IPS-18c (cell line): Measurements from ENCODE around the gene TRIOBP.
A peak's percentile ranks its signal among the peaks of the same experiment; 100 is the strongest.
"Not testable (repeated sequence)": the region's sequence is repeated elsewhere in the genome, so short reads cannot be mapped to it uniquely, and the experiment has no call there.

Experiments used
- H3K4me3 ChIP-seq: 2 replicates; pipeline ENCODE4 v1.7.0; 2013; ENCODE audit warnings: low read depth, mild to moderate bottlenecking, low read length, moderate library complexity; ENCODE audit not compliant: insufficient read depth
- H3K9me3 ChIP-seq: one replicate; pipeline ENCODE4 v1.6.1; 2013; ENCODE audit warnings: mild to moderate bottlenecking, low read length, moderate library complexity; ENCODE audit not compliant: control insufficient read depth, insufficient read depth

TRIOBP gene, protein sequence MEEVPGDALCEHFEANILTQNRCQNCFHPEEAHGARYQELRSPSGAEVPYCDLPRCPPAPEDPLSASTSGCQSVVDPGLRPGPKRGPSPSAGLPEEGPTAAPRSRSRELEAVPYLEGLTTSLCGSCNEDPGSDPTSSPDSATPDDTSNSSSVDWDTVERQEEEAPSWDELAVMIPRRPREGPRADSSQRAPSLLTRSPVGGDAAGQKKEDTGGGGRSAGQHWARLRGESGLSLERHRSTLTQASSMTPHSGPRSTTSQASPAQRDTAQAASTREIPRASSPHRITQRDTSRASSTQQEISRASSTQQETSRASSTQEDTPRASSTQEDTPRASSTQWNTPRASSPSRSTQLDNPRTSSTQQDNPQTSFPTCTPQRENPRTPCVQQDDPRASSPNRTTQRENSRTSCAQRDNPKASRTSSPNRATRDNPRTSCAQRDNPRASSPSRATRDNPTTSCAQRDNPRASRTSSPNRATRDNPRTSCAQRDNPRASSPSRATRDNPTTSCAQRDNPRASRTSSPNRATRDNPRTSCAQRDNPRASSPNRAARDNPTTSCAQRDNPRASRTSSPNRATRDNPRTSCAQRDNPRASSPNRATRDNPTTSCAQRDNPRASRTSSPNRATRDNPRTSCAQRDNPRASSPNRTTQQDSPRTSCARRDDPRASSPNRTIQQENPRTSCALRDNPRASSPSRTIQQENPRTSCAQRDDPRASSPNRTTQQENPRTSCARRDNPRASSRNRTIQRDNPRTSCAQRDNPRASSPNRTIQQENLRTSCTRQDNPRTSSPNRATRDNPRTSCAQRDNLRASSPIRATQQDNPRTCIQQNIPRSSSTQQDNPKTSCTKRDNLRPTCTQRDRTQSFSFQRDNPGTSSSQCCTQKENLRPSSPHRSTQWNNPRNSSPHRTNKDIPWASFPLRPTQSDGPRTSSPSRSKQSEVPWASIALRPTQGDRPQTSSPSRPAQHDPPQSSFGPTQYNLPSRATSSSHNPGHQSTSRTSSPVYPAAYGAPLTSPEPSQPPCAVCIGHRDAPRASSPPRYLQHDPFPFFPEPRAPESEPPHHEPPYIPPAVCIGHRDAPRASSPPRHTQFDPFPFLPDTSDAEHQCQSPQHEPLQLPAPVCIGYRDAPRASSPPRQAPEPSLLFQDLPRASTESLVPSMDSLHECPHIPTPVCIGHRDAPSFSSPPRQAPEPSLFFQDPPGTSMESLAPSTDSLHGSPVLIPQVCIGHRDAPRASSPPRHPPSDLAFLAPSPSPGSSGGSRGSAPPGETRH (N-terminal part only)

GRCh38 chr22:37696657-37697537, at the start of gene TRIOBP:
Gene TRIOBP (plus strand): TSS chr22:37697048. CDS start chr22:37701366, 4,318 bp downstream.
- Histone ChIP-seq H3K4me3 (peak within 1 kb of the TSS; percentile 73), H3K9me3 (peaks cover 5% of the 10 kb centered on the region)

DNA sequence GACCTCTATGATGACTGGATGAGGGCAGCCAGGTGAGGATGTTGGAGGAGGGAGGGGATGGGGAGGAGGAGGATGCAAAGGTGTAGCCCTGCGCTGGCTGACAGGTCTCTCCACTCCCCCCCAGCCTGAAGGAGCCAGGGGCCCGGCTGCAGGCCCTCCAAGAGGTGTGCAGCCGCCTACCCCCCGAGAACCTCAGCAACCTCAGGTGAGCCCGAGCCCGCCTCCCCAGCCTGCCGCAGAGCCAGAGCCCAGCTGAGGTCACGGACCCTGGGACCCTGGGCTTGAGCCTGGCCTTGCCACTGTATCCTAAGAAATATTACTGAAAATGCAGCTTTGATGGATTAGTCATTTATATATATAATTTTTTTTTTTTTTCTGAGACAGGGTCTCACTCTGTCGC, 49.5 kb upstream of the TRIOBP start:
- Histone ChIP-seq H3K9me3 (no peaks in the 10 kb centered on the region), H3K4me3 (no peak overlapping the region)

GRCh38 chr22:37647928-37648327, 48.9 kb upstream of the TRIOBP start:
- no peak overlapping the region for H3K4me3 ChIP-seq
- H3K9me3 ChIP-seq: no peaks in the 10 kb centered on the region

GRCh38 chr22:37650463-37651136, 46.2 kb upstream of the TRIOBP start:
- Histone ChIP-seq H3K9me3 (no peaks in the 10 kb centered on the region), H3K4me3 (no peak overlapping the region)

- Histone ChIP-seq H3K9me3 (no peaks in the 10 kb centered on the region), H3K4me3 (no peak overlapping the region)
These were observed 42.1 kb upstream of the TRIOBP start for GRCh38 chr22:37654563-37655251.

DNA sequence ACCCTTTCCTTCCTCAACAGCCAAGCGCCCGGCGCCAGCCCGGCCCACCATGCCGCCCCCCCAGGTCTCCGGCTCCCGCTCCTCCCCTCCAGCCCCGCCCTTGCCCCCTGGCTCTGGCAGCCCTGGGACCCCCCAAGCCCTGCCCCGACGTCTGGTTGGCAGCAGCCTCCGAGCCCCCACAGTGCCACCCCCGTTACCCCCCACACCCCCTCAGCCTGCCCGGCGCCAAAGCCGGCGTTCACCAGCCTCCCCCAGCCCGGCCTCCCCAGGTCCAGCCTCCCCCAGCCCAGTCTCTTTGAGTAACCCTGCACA, 41.6 kb upstream of the TRIOBP start:
- H3K9me3 ChIP-seq: no peaks in the 10 kb centered on the region

GRCh38 chr22:37656583-37656982, 40.3 kb upstream of the TRIOBP start:
- H3K4me3 ChIP-seq, H3K9me3 ChIP-seq: not testable (repeated sequence)

More for the DNA sequence above, 41.6 kb upstream of the TRIOBP start:
- no peak overlapping the region for H3K4me3 ChIP-seq

DNA sequence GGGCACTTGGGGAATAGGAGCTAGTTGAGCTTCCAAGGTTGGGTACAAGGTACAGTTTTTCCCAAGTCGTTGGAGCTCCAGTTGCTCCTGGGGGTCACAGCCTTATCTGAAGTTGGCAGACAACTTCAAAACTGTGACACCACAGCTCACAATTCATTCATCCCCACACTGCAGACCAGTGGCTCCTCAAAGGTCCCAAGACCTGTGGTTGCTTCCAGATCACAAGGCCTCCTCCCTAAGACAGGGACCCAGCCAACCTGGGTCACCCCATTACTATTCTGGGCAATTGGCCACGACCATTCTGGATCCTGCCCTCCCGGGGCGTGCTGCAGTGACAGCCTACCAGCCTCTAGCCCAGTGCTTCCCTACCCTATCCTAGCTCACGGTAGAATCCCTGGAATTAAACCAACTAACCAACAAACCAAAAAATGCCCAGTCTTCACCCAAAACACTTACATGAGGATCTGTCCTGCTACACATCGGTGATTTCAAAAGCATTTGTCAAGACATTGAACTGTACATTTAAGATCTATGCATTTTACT, 39.2 kb upstream of the TRIOBP start:
- no peaks in the 10 kb centered on the region for H3K9me3 ChIP-seq
- peak overlapping the region; percentile 52 for H3K4me3 ChIP-seq

DNA sequence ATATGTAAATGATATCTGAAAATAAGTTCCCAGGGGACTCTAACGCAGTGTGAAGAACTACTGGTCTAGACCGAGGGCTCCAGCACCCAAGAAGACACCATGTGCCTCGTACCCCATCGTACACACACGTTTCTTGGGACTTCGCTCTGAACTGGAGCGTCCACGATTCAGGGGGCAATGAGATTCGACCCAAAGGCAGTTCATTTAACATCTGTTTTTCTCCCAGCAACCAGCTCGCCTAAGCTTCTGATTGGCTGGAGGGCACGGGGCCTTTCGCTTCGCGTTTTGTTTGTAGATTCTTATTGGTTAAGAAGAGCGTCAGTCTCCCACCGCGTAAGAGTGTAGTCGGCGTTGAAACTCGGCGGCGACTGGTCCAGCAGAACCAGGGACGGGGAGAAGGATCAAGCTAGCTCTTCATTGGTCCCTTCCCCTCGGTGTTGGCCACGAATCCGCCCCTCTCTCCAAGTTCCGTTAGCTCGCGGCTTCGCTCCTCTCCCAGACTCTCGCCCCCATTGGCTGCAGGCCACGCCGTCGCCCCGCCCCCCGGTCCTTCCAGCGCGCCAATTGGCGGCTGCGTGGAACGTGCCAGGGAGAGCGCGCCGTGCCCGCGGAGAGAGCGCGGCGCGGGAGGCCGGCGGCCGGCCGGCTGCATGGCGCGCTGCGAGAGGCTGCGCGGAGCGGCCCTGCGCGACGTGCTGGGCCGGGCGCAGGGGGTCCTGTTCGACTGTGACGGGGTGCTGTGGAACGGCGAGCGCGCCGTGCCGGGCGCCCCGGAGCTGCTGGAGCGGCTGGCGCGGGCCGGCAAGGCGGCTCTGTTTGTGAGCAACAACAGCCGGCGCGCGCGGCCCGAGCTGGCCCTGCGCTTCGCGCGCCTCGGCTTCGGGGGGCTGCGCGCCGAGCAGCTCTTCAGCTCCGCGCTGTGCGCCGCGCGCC, 38.4 kb upstream of the TRIOBP start, which contains the start of gene PDXP:
Gene PDXP, plus strand, starts transcription at position 591 of the 933 bp plus-strand sequence. Its CDS starts 60 bp downstream, at position 651.
- Histone ChIP-seq H3K4me3 (peak within 1 kb of the TSS; percentile 81), H3K9me3 (no peaks in the 10 kb centered on the region)

- peak overlapping the region; percentile 81 for H3K4me3 ChIP-seq
- H3K9me3 ChIP-seq: no peaks in the 10 kb centered on the region
These were observed 37.6 kb upstream of the TRIOBP start for GRCh38 chr22:37659066-37659896.

GRCh38 chr22:37659897-37660708, 36.7 kb upstream of the TRIOBP start:
- H3K4me3 ChIP-seq: peak overlapping the region; percentile 81
- no peaks in the 10 kb centered on the region for H3K9me3 ChIP-seq

GRCh38 chr22:37660709-37661045, 36.2 kb upstream of the TRIOBP start:
- Histone ChIP-seq H3K9me3 (no peaks in the 10 kb centered on the region), H3K4me3 (no peak overlapping the region)
